ENCODE data around the gene MATN1.
A peak's percentile ranks its signal among the peaks of the same experiment; 100 is the strongest.

MATN1 gene

DNA sequence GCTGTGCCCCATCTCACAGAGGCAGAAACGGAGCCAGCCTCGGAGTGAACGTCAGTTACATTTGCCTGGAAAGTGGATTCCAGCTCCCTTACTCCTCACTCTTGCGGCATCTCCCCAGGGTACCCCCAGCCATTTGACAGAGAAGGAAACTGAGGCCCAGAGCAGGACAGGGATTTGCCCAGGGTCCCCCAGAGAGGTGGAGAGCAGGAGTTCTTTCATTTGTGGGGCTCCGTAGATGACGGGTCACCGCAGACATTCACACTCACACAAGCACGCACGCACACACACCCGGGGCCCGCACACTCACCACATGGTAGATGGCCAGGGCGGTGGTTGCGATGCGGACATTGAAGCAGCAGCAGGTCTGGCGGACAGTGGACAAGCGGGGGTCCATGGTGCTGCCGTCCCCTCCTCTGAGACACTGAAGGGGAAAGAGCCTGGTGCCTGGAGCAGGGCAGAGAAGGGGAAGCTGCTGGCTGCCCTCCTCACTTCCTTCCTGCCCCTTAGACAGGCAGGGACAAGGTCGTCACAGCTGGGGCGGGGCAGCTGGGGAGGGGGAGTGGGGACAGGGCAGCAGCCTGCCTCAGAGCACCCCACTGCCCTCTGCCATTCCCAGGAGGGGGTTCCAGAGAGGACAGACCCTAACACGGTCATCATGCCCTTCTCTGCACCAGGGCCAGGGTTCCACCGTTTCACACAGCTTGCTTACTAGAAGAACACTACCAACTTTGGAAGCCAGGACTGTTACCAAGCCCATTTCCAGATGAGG, 34.2 kb upstream of the MATN1 start, which contains the start of gene LAPTM5:
TSS of gene LAPTM5 (minus strand) at position 423 of the 769 bp plus-strand sequence. CDS start at position 394, 29 bp downstream.
- DNase-seq: no peak

DNA sequence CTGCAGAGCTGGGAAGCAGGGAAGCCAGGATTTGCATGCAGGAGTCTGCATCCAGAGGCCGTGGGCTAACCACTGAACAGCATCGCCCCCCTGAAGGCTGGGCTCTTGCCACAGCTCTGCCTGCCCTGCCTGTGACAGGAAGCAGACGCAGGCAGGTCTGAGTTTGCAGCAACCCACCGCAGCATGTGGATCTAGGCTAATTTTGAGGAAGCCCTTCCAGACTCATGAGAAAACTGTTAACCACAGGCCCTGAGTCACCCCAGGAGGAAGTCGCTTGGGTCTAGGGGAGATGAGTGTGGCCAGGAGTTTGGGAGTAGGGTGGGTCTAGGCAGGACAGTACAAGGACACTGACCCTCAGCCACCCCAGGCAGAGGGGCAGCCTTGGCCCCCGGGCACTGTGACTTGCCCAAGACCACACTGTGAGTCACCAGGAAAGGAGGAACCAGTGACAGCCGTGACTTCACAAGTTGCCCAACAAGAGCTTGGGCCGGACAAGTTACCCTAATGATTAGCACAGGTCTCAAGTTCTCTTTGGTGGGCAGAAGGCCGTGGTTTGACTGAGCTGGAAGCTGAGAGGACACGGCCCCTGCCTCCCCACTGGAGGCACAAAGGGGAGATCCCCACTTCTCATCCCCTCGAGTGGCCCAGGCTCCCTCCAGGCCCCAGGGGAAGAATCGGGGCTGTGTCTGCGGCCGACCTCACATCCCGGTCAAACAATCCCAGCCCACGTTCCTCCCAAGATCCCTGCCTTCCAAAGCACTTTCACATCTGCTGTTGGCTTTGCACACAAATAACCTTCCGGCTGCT, 33.4 kb upstream of the MATN1 start:
- no peak for DNase-seq

DNA sequence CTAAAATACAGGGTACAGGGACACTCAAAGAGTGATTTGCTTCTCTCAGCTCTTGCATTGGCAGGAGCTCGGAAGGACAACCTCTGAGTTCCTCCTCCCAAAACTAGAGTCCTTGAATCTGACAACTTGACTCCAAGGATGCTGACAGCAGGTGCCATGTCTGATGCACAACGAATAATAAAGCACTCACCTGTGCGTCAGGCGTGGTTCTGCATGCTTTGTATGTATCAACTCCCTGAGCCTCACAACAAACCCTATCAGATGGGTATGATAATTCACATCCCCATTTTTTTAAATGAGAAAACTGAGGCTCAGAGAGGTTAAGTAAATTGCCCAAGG, 32.8 kb upstream of the MATN1 start:
- no peak for DNase-seq

DNA sequence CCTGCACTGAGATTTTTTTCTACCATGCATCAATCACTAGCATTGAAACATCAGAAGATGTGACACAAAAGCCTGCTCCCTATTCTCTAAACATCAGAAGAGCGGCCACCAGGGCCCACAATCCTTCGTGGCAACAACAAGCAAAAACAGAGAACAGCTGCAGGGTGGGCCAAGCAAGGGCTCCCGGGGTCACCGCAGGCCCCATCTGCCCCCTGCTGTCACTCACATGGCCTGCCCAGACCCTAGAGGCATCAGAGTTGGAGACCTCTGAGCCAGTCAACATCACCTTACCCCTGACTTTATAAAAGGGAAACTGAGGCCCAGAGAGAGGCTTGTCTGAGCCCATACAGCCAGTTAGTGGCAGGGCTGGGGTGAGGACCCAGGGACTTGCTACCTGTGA, 32.4 kb upstream of the MATN1 start:
- no peak for DNase-seq

DNA sequence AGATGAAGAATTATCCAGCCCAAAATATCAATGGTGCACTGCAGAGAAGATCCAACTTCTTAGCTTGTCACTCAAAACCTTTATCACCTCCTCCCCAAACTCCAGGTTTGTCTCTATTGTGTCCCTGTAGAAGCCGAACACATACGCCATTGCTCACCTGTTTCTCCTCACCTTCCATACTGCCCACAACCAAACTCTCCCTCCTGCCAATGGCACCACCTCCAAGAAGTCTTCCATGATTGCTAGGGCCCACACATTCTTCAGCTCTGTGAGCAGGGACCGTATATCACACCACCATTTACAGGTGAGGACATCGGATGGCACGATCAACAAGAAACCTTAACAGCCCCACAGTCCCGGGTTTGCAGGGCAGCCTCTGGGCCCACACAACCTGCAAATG, 31.9 kb upstream of the MATN1 start:
- DNase-seq: no peak

DNA sequence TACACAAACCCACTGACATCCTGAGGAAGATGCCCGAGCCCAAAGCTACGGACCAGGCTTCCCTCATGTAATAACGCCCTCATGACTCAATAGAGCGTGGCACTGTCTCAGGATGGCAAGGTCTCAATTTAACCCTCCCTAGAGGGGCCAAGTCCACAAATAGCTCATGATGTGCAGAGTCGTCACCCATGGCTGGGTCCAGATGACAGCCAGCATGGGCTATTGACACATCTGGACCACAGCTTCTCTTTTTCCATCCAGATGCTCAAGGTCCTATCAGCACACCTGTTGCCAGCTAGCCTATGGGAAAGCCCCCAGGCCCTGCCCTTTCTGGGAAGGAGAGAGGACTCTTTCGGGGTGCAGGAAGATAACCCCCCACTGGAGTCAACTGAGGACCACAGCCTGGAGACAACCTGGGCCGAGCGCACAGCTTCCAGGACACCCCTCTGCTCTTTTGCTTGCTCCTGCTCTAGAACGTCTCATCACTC, 31.3 kb upstream of the MATN1 start:
- DNase-seq: no peak

DNA sequence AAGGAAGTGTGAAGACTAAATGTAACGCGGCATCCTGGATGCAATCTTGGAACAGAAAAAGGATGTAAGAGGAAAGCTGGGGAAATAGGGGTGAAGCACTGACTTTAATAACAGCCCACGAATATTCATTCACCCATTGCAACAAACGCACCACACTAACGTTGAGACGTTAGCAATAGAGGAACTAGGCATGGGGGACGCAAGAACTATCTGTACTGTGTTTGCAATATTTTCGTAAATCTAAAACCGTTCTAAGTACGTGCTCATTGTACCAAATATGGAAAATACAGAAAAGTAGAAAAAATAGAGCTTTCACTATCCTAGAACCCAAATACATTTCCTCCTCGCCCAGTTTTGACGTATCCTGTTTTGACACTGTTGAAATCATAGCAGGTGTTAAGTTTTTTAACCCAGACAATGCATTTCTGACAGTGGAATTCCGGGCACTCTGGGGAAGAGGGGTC, 30.3 kb upstream of the MATN1 start:
- no peak for DNase-seq

DNA sequence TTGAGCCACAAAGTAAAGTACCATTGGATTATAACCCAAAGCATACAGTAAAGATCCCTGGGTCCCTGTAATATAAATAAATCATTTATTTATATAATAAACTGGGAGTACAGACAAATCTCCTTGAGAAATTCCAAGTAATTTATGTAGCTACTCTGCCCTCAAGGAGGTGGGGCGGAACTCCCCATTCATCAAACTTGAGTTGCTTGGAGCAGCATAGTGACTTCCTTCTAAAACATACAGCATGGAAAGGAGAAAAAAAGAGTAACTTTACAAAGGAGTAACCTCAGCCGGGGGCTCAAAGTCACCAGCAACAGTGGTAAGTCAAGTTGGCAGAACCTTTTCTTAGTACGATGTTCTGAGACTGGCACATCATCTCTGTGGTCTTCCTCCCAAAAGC, 29.7 kb upstream of the MATN1 start:
- DNase-seq: no peak

DNA sequence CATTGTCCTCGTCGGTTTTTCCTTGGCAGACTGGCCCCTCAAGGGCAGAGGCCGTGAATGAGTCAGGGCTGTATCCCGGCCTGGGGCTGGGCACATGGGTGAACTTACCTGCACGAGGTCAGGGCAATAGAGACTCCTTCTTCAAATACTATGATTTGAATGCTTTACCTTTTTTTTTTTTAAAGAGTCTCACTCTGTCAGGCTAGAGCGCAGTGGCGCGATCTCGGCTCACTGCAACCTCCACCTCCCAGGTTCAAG, 29.2 kb upstream of the MATN1 start:
- no peak for DNase-seq

DNA sequence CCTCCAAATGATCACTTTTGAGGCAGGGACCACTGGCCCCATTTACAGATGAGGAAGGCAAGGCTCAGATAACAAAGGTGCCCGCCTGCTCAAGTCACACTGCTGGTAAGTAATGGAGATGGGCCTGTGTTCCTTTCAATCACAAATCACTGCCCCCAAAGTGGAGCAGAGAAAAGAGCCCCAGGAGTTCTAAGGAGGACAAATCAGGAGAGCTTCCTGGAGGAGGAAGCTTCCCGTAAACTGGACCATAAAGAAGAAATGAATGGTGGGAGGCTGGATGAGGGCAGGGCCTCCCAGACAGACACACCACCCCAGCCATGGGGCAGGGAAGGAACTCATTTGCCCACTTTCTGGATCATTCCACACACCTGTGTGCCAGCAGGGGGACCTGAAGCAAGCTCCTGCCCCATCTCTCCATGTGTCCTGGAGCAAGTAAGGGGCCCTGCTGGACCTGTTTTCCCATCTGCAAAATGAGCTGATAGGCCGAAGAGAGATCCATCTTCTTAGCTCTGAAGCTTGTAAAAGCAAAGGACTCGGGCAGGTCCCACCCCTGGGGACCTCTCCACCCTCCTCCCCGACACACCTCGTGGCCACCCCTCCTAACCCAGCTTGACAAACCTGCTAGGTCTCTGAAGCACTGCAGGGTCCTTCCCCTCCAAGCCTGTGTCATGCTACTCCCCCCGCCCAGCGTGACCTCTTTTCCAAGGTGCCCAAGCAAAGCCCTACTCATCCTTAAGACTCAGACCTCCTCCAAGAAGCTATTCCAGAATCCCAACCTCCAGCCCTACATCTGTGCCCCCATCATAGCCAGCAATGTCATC, 28.7 kb upstream of the MATN1 start:
- DNase-seq: no peak

DNA sequence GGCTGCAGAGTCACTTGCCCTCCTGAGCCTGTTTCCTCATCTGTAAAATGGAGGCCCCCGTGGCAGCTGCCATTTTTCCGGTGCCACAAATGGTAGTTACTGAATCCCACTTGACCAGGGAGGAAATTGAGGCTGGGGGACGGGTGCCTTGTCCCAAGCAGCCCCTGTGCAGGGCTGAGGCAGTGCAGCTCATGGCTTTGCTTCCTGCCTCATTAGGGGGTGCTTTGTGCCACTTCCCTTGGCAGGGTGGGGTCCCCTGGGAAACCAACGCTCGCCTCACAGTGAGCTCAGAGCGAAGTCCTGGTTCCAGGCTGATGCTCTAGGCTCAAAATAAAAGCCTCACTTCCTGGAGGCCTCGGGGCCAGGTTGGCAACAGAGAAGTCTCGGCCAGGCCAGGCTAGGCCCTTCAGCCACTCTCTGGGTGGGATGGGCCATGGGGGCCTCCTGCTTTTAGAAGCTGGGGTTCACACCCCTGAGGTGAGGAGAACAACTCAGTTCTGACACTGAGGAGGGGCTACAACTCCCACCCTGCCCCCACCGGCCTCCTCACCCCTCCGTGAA, 27.4 kb upstream of the MATN1 start:
- no peak for DNase-seq

DNA sequence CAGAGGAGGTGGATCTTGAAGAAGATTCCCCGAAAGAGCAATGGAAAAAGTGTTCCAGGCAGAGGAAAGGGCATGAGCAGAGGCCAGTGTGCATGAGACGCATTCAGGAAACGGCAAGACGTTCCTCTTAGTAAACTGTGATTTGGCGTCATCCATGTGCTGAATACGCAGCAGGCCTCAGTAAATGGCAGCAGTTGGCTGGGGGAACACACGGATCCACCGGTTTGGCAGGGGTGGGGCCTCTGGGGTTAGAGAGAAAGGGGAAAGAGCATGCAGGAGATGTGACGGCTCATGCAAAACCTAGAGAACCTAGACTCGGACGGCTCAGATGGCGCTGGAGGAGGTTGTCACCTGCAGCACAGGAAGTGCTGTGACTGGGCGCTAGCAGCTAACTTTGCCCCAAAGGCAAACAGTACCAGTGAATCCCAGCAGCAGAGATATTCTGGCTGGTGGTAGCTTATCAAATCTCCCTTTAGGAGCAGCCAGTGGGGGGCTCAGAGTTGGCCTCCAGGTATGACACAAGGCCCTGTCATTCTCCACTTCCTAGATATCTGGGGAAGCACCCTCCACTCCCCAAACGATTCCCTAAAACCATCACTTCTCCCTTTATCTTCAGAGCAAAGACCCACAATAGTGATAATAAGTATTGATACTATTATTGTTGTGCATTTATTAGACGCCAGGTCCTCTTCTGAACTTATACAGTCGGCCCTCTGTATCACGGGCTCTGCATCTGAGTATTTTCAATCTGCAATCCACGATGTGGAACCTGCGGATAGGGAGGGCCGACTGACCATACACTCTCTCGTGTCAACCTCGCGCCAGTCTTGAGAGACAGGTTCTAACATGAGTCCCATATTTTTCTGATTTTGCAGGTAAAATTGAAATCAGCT, 26.6 kb upstream of the MATN1 start:
- no peak for DNase-seq

DNA sequence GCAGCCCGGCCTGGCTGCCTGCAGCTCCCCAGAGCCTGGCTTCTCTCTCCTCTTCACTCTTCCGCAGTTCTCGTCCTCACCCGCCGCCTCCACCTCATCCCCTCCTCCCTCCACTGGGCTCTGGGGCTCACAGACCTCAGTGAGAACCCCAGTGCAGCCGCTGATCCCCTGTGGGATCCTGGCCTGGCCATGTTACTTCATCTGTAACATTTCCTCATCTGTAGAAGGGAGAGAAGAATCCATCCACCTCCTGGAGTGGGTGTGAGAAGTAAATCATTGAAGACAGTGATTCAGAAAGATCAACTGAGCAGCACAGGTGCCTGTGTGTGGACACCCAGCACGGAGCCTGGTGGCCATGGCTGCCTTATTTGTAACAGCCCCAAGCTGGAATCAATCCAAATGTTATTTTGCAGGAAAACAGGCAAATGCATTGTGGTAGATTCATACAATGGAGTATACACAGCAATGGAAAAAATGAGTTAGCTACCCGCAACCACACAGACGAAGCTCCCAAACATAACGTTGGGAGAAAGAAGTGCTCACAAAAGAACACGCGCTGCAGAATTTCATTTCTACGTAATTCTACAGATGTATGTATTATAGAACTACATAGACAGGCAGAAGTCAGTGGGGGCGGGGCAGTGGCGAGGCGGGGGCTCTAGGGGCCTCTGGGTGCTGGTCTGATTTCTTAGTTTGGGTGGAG, 25.5 kb upstream of the MATN1 start:
- DNase-seq: no peak

DNA sequence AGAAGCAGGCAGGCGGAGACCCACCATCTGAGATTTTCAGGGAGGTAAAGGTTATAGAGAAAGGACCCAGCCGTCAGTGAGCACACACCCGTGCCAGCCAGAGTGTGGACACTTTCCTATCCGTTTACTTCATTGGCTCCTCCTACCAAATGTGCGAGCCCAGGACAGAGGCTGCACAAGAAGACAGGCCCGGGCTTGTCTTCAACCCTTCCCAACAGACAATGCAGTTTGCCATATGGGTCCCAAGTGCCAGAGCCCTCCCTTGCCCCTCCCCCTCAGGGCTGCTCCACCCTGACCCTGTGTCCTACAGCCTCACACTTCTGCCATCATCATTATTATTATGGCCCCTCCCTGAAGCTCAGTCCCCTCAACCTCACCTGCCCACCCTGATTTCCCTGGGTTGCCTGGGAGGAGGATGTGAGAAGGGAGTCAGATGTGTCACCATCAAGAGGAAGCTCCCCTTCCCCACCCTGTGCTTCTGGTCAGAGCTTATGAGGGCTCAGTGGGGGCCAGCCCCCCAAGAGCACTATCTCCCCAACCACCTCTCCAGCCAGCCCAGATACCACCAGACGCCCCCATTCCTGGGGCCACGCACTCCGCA, 24.8 kb upstream of the MATN1 start:
- DNase-seq: peak; percentile 30

DNA sequence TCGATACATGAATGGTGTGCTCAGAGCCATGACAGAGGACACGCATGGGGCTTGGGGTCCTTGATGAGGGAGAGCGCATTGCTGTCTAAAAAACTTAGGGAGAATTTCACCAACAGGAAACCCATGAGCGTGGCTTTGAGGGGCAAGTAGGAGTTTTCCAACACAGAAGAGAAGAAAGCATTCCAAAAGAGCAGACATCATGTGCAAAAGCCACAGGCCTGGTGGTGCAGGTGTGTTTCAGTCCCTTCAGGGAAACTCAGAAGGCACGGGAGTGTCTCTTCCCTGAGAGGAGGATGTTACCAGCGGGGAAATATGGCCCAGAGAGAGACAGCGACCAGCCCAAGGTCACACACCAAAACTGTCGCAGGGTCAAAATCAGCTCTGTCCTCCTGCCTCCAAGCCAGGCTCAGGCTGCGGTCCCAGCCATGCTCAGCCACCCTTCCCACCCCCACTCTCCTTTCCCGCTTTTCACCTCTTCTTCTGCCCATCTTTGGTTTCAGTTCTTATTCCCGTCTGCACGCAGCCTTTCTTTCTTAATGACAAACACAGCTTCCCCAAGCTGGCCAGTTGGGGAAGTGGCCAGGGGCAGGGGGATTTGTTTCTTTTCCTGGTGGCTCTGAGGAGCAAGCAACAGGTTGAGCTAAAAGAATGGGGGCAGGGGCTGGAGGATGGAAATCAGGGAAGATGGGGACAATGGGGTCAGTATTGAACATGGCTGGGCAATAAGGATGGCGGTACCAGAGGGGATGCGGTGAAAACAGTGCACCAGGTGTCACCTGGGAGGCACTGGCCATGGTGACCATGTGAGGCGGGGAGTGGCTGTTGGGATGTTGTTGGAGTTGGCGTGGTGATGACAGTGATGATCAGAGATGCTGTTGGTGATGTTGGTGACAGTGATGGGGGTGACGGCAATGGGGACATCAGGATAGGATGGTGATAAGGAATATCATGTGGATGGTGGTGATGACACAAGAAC, 23.9 kb upstream of the MATN1 start:
- no peak for DNase-seq

DNA sequence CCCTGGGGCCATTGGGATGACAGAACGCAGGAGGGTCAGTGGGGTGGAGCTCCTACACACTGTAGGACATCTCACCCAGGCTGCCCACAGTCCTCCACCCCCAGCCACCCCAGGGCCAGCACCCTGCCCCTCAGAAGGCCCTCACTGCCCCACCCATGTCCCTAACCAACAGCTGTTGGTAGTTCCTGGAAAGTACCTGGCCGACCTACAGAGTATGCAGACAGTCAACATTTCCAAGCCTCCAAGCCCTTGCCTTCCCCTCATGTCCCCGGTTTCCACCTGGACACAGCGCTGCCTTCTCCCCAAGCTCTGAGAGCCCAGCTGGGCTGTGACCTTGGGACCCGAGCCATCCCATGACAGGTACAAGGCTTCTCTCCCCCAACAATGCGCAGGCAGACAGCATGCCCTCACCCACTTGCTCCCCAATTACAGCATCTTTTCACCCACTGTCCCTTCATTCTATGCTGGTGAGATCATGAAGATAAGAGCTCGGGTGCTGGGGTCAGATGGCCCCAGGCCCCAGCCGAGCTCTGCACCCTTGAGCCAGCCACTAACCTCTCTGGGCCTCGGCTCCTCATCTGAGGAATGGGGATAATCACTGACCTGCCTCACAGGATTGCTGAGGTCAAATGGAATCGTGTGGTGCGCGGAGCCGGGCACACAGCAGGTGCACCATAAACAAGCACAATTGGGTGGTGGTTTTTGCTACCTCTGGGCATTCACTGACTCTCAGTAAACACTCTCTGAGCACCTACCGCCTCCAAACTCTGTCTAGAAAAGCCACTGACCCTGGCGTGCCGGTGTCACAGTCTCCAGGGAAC, 23.0 kb upstream of the MATN1 start:
- DNase-seq: no peak

DNA sequence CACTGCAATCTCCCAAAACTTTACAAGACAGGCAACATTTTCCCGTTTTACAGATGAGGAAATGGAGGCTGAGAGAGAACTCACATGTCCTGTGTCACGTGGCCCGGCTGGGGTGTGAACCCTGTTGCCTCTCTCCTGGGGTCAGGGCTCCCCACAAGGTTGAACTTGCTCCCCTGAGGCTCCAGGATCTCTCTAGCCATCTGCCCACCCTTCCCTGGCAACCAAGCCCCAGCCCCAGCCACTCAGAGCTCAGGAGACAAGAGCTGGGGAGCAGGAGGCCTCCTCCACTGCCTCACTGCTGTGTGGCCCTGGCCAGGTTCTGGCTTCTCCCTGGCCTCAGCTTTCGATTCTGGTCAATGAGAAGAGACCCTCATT, 22.4 kb upstream of the MATN1 start:
- DNase-seq: no peak

DNA sequence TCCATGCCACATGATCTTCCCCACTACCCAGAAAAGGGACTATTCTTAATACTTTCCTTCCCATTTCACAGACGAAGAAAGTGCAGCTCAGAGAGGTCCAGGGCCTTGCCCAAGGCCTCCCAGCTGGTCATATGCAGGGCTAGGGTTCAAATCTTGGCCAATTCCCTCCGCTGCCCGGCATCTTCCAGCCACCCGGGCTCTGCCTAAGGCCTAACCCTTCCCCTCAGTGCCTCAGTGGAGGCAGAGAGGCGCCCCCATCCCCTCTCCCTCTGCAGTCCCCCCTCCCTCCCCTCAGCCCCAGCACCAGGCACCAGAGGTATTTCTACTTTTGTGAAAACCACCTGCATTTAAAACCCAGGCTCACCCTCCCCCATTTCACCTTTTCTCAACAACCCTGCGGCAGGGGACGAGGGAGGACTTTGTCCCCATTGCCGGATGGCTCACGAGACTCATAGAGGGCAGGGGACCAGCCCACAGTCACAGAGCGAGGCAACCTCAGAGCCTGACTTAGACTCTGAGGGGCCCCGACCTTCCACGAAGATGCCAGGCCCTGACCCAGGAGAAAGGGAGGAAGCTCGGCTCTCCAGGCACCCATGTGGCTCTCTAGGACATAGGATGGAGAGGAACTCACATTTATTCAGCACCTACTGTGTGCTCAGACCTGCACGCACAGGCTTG, 21.9 kb upstream of the MATN1 start:
- DNase-seq: no peak

All from NCI-H146 (cell line).